Brain pericyte (primary cell): Measurements from ENCODE around the gene CDC42EP1.
"Not testable (repeated sequence)": the region's sequence is repeated elsewhere in the genome, so short reads cannot be mapped to it uniquely, and the experiment has no call there.

Experiments
- DNase-seq: peaks from one replicate; pipeline ENCODE4 v3.0.0-alpha.2; 2012; ENCODE audit warnings: low read depth, low spot score

Gene CDC42EP1

DNA sequence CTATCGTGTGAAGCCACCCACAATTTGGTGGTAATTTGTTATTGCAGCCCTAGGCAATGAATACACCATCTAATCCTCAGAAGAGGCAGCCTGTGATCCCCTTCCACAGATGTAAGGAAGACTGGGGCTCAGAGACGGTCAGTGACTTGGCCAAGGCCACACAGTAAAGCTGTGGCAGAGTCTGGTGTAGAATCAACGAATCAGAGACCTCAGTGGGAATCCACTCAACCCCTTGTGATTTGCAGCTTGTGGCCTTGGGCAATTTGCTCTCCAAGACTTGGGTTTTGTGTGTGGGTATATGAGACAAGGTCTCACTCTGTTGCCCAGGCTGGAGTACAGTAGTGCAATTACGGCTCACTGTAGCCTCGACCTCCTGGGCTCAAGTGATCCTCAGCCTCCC, 17.7 kb downstream of the CDC42EP1 start:
- DNase-seq = no peak

DNA sequence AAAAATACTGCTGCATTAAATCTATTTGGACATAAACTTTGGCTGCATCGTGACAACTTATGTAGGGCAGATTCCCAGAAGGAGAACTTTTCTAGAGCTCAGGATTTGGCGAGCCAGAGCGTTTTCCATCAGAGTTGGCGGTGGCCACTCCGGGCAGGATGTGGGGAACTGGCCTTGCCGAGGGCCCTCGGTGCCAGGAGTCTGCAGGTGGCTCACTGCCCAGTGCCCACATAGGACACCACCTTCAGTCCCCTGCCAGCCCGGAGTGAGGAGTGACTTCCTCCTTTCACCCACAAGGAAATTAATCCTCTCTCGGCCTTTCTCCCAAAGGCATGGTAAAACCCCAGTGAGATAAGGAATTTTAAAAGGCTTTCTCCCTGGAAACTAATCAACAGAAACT, 21.2 kb downstream of the CDC42EP1 start:
- DNase-seq = no peak

GRCh38 chr22:37582526-37582925, 22.2 kb downstream of the CDC42EP1 start:
- no peak for DNase-seq

- no peak for DNase-seq
Measured at GRCh38 chr22:37588546-37589215, 28.4 kb downstream of the CDC42EP1 start.

DNA sequence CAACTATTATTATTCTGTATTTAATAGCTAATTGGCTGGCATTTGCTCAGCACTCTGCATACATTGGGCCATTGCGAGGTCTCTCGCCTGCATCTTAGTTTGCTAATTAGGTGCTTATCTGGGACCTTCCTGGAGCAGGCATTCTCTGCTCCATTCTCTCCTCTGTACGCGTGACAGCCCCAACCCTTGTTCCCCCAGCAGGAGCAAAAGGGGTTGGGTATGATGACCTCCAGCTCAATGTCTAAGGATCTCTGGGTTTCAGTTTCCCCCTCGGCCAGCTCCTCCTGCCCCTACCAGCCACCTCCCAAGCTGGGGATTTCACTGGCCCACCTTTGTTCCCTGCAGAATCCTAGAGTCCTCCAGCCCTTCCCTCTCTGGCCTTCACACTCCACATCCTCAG, 29.4 kb downstream of the CDC42EP1 start:
- DNase-seq = no peak

- DNase-seq = not testable (repeated sequence)
Measured at GRCh38 chr22:37591081-37591480, 30.8 kb downstream of the CDC42EP1 start.

- DNase-seq = no peak
Measured at GRCh38 chr22:37591823-37592404, 31.6 kb downstream of the CDC42EP1 start.

DNA sequence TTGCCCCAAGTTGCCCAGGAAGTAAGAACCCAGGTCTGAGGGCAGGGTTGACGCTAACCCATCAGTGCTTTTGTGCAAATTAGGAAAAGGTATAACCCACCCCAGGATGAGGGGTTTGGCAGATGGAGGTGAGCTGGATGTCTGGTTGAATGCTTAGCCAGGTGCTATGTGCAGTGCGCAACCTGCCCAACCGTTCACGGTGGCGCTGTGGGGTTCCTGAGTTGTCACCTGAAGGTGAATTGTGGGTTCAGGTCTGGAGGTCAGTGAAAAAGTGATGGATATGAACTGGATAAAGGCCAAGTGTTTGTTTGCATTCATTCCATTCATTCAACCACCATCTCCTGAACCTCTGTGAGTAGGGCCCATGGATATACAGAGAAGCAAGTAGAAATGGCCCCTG, 34.0 kb downstream of the CDC42EP1 start:
- DNase-seq = no peak

DNA sequence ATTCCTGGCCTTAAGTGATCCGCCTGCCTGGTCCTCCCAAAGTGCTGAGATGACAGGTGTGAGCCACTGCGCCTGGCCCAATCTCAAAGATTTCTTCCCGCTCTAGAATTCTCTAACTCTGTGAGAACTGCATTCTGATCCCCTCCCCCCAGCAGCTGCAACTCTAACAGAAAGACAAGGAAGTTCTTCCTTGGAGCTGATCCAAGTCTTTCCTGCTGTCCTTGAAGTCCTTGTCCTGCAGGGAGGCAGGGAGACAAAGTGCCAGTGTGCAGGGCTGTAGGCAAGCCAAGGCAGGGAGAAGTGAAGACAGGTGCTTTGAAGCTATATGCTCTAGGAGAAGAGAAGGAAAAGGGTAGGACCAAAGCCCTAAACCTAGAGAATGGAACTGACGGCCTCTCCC, 38.9 kb downstream of the CDC42EP1 start:
- DNase-seq = no peak

- no peak for DNase-seq
Measured at GRCh38 chr22:37601203-37601539, 40.9 kb downstream of the CDC42EP1 start.

GRCh38 chr22:37601540-37602442, 41.5 kb downstream of the CDC42EP1 start:
- DNase-seq = no peak

DNA sequence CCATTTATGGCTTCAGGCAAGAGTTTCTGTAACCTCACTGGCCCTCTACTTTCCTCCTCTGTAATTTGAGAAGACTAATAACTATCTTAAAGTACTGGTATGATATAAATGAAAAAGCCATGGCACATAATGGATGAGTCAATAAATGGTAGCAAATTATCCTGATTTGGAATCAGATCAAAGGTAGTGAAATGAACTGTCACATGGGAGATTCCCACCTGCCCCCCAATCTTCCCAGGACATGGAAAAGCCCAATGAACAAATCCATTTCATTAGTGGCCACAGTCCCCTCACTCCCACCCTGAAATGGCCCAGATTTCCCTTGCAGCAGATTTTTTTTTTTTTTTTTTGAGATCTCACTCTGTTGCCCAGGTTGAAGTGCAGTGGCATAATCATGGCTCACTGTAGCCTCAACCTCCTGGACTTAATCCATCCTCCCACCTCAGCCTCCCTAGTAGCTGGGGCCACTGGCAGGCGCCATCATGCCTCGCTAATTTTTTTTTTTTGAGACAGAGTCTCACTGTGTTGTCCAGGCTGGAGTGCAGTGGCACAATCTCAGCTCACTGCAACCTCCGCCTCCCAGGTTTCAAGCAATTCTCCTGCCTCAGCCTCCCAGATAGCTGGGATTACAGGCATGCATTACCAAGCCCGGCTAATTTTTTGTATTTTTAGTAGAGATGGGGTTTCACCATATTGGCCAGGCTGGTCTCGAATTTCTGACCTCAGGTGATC, 42.4 kb downstream of the CDC42EP1 start:
- DNase-seq = not testable (repeated sequence)

DNA sequence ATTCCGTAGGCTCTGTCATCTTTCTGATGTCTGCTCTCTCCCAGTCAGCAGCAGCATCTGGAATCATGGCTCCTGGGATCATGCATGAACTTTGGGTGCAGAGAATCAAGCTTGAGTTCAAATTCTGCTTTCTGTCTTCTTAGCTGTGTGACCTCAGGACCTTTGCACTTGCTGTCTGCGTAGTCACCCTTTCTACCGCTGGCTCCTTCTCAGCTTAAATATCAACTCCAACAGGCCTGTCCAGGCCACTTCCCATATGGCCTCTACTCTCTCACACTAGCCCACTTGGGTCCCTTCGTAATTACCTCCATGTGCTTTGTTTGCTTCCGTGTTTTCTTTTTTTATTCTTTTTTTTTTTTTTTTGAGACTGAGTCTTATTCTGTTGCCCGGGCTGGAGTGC, 43.8 kb downstream of the CDC42EP1 start:
- no peak for DNase-seq

DNA sequence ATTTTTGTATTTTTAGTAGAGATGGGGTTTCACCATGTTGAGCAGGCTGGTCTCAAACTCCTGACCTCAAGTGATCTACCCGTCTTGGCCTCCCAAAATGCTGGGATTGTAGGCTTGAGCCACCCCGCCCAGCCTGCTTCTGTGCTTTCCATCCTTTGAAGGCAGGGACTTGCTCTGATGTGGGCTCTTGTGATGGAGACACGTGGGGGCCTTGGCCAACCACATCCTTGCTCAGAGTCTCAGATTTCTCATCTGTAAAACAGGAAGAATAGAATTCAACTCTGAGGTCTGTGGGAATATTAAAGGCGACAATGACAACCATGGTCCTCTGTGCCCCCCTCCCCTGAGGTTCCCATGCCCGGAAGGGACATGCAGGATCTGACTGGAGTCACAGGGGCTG, 44.6 kb downstream of the CDC42EP1 start:
- no peak for DNase-seq

- DNase-seq = no peak
Measured at GRCh38 chr22:37607010-37607934, 47.0 kb downstream of the CDC42EP1 start.

- DNase-seq = no peak
Measured at GRCh38 chr22:37607935-37608476, 47.7 kb downstream of the CDC42EP1 start.

- DNase-seq = peak; percentile 94
Measured at GRCh38 chr22:37608477-37609239, 48.4 kb downstream of the CDC42EP1 start, which contains the start of gene GGA1. GGA1 (plus strand) TSS chr22:37608834; CDS start chr22:37608861, 27 bp downstream.

DNA sequence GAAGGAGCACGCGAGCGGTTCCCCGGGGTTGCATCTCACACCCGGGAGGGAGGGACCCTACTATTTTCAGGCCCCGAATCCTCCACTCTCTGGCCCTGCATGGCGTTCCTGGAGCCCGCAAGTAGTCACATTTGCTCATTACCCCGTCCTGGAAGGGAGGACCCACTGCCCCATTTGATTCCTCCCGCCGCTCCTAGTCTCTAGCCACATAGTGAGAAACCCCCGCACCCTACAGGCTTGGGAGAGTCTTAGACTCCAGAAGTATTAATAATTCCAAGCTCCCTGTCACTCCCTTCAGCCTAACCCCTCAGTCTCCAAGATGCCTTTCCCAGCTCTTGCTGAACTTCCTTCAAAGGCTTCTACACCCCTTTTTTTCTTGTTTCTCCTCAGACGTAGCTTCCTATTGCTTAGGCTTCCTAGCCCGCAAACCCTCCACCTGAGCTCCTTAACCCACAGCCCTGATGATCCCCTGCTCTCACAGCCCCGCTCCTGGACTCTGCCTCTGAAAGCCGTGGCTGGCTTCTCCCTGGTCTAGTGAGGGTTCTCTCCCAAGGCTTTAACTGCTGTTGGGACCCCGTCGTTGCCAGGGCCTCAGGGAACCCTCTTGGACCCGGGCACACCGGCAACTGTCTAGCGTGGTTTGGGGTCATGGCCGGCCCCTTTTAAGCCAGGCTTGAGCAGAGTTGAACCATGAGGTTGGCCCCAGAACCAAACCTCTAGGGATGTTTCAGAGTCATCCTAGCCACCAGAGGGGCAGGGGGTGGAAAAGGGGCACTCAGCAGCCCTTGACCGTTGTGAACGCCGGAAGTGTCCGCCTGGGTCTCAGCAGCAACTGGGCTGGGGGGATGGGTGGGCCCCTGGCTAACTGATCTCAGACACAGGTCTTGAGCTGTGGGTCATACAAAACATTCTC, 49.2 kb downstream of the CDC42EP1 start:
- no peak for DNase-seq

DNA sequence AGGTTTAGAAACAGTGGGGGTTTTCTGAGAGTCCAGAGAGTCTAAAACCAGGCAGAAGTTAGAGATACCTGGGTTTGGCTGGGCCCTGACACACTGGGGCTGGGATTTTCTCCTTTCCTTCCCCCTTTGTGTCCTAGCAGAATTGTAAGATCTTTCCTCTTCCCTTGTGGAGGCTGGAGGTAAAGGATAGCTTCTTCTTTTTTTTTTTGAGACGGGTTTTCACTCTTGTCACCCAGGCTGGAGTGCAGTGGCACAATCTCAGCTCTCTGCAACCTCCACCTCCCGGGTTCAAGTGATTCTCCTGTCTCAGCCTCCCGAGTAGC, 49.8 kb downstream of the CDC42EP1 start:
- DNase-seq = not testable (repeated sequence)
